K562 (cell line): ENCODE results near the gene STAU1. TPM values are rescaled to one million over a fixed set of nuclear protein-coding genes. Genes with fewer than 3 reads are reported as not detected.
A peak's percentile ranks its signal among the peaks of the same experiment; 100 is the strongest.

Experiments used
- ATAC-seq: fragments of 200-7000 bp; cut with Tn5 transposase; 3 replicates; pipeline ENCODE4 v1.9.1; 2020; ENCODE audit warnings: moderate library complexity
- BruUV-seq: library from RNA; stranded (reverse); fragments of 400-500 nt; replicated peaks from 2 replicates; lab custom pipeline; 2021; lab: Mats Ljungman, UMichigan
- CTCF ChIA-PET: fragments of 300-600 bp; formaldehyde crosslinking; extraction: SDS; loops from one replicate; lab custom pipeline; 2021; ENCODE audit warnings: low intra/inter-chr PET ratio; lab: Yijun Ruan, JAX
- POLR2A ChIA-PET: fragments of 300-600, 350-650 bp; sonication (Branson Sonifier 250); formaldehyde crosslinking; extraction: SDS; loops from one replicate; lab custom pipeline; 2021; ENCODE audit warnings: antibody characterized with exemption, inconsistent platforms; lab: Yijun Ruan, JAX
- DNase-seq, 4 experiments: peaks; one replicate each; pipeline versions ENCODE4 v3.0.0 to v3.0.0-alpha.2; 2011 to 2018; ENCODE audit warnings: low spot score in 3 of 4, mixed read lengths in 3 of 4; ENCODE audit errors: extremely low read depth in 1 of 4
- FAIRE-seq: peaks from 2 replicates; lab custom pipeline; 2011; peaks lifted over from hg19 to GRCh38; lab: Jason Lieb, UNC
- H2AFZ ChIP-seq: 2 replicates; pipeline ENCODE4 v1.6.0; 2011; ENCODE audit warnings: low read depth, low read length, control low read depth, inconsistent platforms
- H3K27ac ChIP-seq: fragments of 200-600 bp; 3 replicates; pipeline ENCODE4 v1.8.0; 2011; ENCODE audit warnings: low read depth, mild to moderate bottlenecking, control low read depth, inconsistent platforms, low read length, moderate library complexity, mixed read lengths; ENCODE audit errors: extremely low read depth
- H3K27me3 ChIP-seq, 2 experiments: fragments of 300-600 bp in 1 of 2; 2 replicates in 1 of 2; 3 replicates in 1 of 2; pipeline versions ENCODE4 v1.6.0 to v1.8.0; 2011; ENCODE audit warnings: inconsistent platforms in 2 of 2, low read length in 2 of 2, mild to moderate bottlenecking in 1 of 2, mixed read lengths in 1 of 2, moderate library complexity in 1 of 2; ENCODE audit not compliant: control insufficient read depth in 2 of 2, insufficient read depth in 2 of 2
- H3K36me3 ChIP-seq: fragments of 300-600 bp; 3 replicates; pipeline ENCODE4 v1.8.0; 2011; ENCODE audit warnings: mild to moderate bottlenecking, low read length, inconsistent platforms; ENCODE audit not compliant: control insufficient read depth, insufficient read depth
- H3K4me1 ChIP-seq, 2 experiments: fragments of 200-600 bp in 1 of 2; replicated peaks in 1 of 2; 2 replicates in 1 of 2; 3 replicates in 1 of 2; pipeline versions ENCODE4 v1.5.1 to v1.8.0; 2011; ENCODE audit warnings: inconsistent platforms in 2 of 2, low read length in 2 of 2, mild to moderate bottlenecking in 1 of 2, mixed read lengths in 1 of 2, moderate library complexity in 1 of 2; ENCODE audit not compliant: control insufficient read depth in 2 of 2, insufficient read depth in 2 of 2
- H3K4me2 ChIP-seq: 2 replicates; pipeline ENCODE4 v1.6.1; 2011; ENCODE audit warnings: low read length, control low read depth, inconsistent platforms, mixed read lengths; ENCODE audit not compliant: insufficient read depth
- H3K4me3 ChIP-seq: fragments of 200-600 bp; sonication (generic), shearing (Covaris generic); 2 replicates; pipeline ENCODE4 v1.5.1; 2016; ENCODE audit warnings: control low read depth, inconsistent platforms
- H3K79me2 ChIP-seq: fragments of 200-600 bp; 3 replicates; pipeline ENCODE4 v1.8.0; 2011; ENCODE audit warnings: low read length, inconsistent platforms; ENCODE audit not compliant: control insufficient read depth, insufficient read depth
- H3K9ac ChIP-seq, 2 experiments: 2 replicates each; pipeline versions ENCODE4 v1.6.0 to v1.6.1; 2011; ENCODE audit warnings: low read depth in 2 of 2, low read length in 2 of 2, control low read depth in 1 of 2, inconsistent platforms in 1 of 2, mild to moderate bottlenecking in 1 of 2, mixed read lengths in 1 of 2; ENCODE audit not compliant: insufficient read depth in 1 of 2
- H3K9me1 ChIP-seq: one replicate; pipeline ENCODE4 v1.6.0; 2011; ENCODE audit warnings: inconsistent platforms, mild to moderate bottlenecking, low read length, moderate library complexity; ENCODE audit not compliant: control insufficient read depth, insufficient read depth
- H3K9me3 ChIP-seq: replicated peaks from 2 replicates; pipeline ENCODE4 v1.5.1; 2011; ENCODE audit warnings: low read depth, low read length, inconsistent platforms; ENCODE audit not compliant: control insufficient read depth, insufficient read depth
- H4K20me1 ChIP-seq: replicated peaks from 2 replicates; pipeline ENCODE4 v1.6.1; 2011; ENCODE audit warnings: low read length, inconsistent platforms, mixed read lengths; ENCODE audit not compliant: control insufficient read depth, insufficient read depth
- COPS2 ChIP-seq: fragments of 450-650 bp; conservative IDR thresholded peaks from 2 replicates; pipeline ENCODE4 v1.6.1; 2016; ENCODE audit warnings: mild to moderate bottlenecking, moderate library complexity
- MCM7 ChIP-seq, 2 experiments: fragments of 450-650 bp; IDR thresholded peaks; 2 replicates each; pipeline ENCODE4 v1.6.1; 2016 to 2018
- NFIC ChIP-seq: fragments of 450-650 bp; IDR thresholded peaks from 2 replicates; pipeline ENCODE4 v1.6.1; 2017; ENCODE audit warnings: mild to moderate bottlenecking, inconsistent platforms
- SIN3A ChIP-seq, 2 experiments: fragments of 150-350 bp in 1 of 2; IDR thresholded peaks; 2 replicates each; pipeline ENCODE4 v1.6.1; 2011 to 2016; ENCODE audit warnings: borderline replicate concordance in 2 of 2, low read depth in 2 of 2, low read length in 2 of 2, mild to moderate bottlenecking in 2 of 2, moderate library complexity in 2 of 2; ENCODE audit not compliant: control insufficient read depth in 1 of 2
- TBL1XR1 ChIP-seq, 2 experiments: IDR thresholded peaks; 2 replicates each; pipeline ENCODE4 v1.6.1; 2012; ENCODE audit warnings: improper control_type of control experiment in 2 of 2, low read length in 2 of 2, mild to moderate bottlenecking in 1 of 2
- WHSC1 ChIP-seq: IDR thresholded peaks from one replicate; pipeline ENCODE4 v1.6.1; 2012; ENCODE audit warnings: low read length, control low read depth, inconsistent platforms
- ZKSCAN8 ChIP-seq: fragments of 200-800 bp; sonication (Bioruptor generic); IDR thresholded peaks from 2 replicates; pipeline ENCODE4 v1.6.1; 2016; ENCODE audit warnings: missing genetic modification characterization, missing compliant biosample characterization
- ZNF41 ChIP-seq: fragments of 250-450 bp; sonication (Bioruptor Pico); conservative IDR thresholded peaks from 2 replicates; pipeline ENCODE4 v1.4.0; 2020; ENCODE audit warnings: mild to moderate bottlenecking
- ZNF696 ChIP-seq: fragments of 250-450 bp; sonication (Bioruptor Pico); conservative IDR thresholded peaks from 2 replicates; pipeline ENCODE4 v1.4.0; 2020; ENCODE audit warnings: mild to moderate bottlenecking, moderate library complexity
- WGBS: fragments of 100-300 bp; shearing (Covaris generic); methylation state at CpG from one replicate; pipeline ENCODE4 v1.1.6; 2016; ENCODE audit warnings: low coverage, mixed read lengths; ENCODE audit not compliant: insufficient coverage; ENCODE audit errors: missing lambda C conversion rate; 5-methylcytosine and 5-hydroxymethylcytosine counted together
- in situ Hi-C: fragments of 300-500 bp; cut with MboI; formaldehyde crosslinking; loops from 4 replicates; pipeline ENCODE4 v1.15.0; 2018; ENCODE audit warnings: inconsistent platforms, mixed read lengths
- intact Hi-C: fragments of 100-400 bp; cut with micrococcal nuclease; formaldehyde crosslinking; loops from 2 replicates; pipeline ENCODE4 v1.14.2; 2022
- polyA plus RNA-seq, 8 experiments: library from polyadenylated mRNA; depleted of rRNA in 4 of 8; stranded (reverse) in 5 of 8; unstranded in 3 of 8; fragments of >200 nt; fragmentation: Nextera tagmentation in 2 of 8; fragmentation: Illumina TruSeq in 1 of 8; extraction: Ambion mirVana in 2 of 8; extraction: Trizol in 1 of 8; gene quantifications; 2 replicates each; pipeline versions ENCODE4 v1.2.1 to v1.2.3, GENCODE V29; 2011 to 2014; ENCODE audit warnings: inconsistent platforms in 1 of 8, missing spikeins in 1 of 8
- total RNA-seq, 7 experiments: library from RNA; depleted of rRNA in 6 of 7; stranded (reverse); fragments of >200 nt in 6 of 7; fragmentation: Illumina TruSeq in 2 of 7; extraction: Trizol in 2 of 7; gene quantifications; 2 replicates each; pipeline versions ENCODE4 v1.2.1 to v1.2.3, GENCODE V29; 2011 to 2021; ENCODE audit warnings: low replicate concordance in 1 of 7
- TF ChIP-seq, protein P1 (sequence below): fragments of 450-650 bp; formaldehyde crosslinking; IDR thresholded peaks from 2 replicates; pipeline ENCODE4 v1.4.0; 2020; ENCODE audit warnings: mild to moderate bottlenecking, mixed read lengths
- TF ChIP-seq, protein P2 (sequence below): fragments of 150-350 bp; conservative IDR thresholded peaks from 2 replicates; pipeline ENCODE4 v1.6.1; 2014; ENCODE audit warnings: low read length

Gene STAU1
- total and polyA plus RNA-seq, 9 of the 15 experiments (the other 6 are each of a cell fraction or from before 2014, with no cell fraction given) = 18.0 to 106 (median 50.6) TPM

DNA sequence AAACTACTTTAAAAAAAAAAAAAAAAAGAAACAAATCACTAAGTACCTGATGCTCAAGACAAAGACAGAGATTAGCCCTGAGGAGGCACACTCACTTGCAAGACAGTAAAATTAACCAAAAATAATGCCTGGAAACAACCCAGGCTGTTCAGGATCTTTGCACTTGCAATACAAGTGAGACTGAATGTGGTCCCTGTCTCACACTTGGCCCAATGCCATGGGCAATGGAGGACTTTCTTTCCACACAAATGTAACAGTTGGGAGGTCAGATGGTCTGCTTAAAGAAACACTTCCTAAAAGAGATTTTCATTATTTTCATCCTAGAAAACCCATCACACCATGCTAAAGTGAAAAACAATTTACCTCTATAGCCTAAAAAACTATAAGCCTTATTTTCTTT lies 16.2 kb downstream of the STAU1 start:
- no TSS peak for BruUV-seq
- peaks cover 82% of the 10 kb centered on the region for H3K79me2 ChIP-seq
- H3K27me3 ChIP-seq = no peaks in the 10 kb centered on the region
- H2AFZ ChIP-seq = no peak overlapping the region
- no peak overlapping the region for H3K4me3 ChIP-seq
- H3K27ac ChIP-seq = no peak overlapping the region
- H3K9ac ChIP-seq = no peak overlapping the region
- no peaks in the 10 kb centered on the region for H3K4me1 ChIP-seq
- peaks cover 46% of the 10 kb centered on the region for H3K36me3 ChIP-seq
- no peak overlapping the region for H3K4me2 ChIP-seq
- peak in 1 of 4 experiments; percentile 20 for DNase-seq
- POLR2A ChIA-PET = no interaction called here
- in situ Hi-C loops (no loop called here), intact Hi-C loops (no loop called here)
- 0 out of 2 replicates have a peak, but pooled peaks cover 3% of the 10 kb centered on the region for H4K20me1 ChIP-seq
- no peak for ATAC-seq
- H3K9me1 ChIP-seq = no peaks in the 10 kb centered on the region
- FAIRE-seq = no peak
- CTCF ChIA-PET = no interaction called here
- TF ChIP-seq ZNF41 (CRISPR knock-in tag) (no peak), NFIC (peak; percentile 74)
- TF ChIP-seq, all 486 proteins: peak for 1
- no peaks in the 10 kb centered on the region for H3K9me3 ChIP-seq

DNA sequence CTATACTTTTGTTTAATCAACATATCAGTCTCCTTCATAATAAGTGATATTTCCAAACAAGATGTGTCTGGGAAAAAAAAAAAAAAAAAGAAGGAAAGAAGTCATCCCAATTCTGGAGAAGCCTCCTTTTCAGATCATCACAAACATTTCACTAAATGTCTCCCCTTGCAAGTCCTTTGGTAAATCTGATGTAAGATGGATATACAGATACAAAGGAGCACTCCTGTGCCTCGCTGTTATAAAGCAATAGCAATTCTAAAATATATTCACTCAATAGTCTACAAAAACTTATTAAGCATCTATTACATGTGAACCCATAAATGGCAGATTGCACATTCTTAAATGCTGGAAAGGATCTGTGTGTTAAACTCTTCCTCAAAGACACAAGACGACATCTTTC lies 17.4 kb downstream of the STAU1 start:
- no peak overlapping the region for H2AFZ ChIP-seq
- H3K9me1 ChIP-seq = no peaks in the 10 kb centered on the region
- in situ Hi-C loops = no loop called here
- H3K36me3 ChIP-seq = peaks cover 52% of the 10 kb centered on the region
- POLR2A ChIA-PET = interaction anchor here (0.7 kb wide), 1 partner anchor 15 kb away, joined by 3 read pairs; no protein-coding TSS in a partner anchor
- H3K4me2 ChIP-seq = no peak overlapping the region
- no TSS peak for BruUV-seq
- no peaks in the 10 kb centered on the region for H3K27me3 ChIP-seq
- FAIRE-seq = no peak
- no peak overlapping the region for H3K27ac ChIP-seq
- no peak overlapping the region for H3K4me3 ChIP-seq
- no peak for DNase-seq
- no peak overlapping the region for H3K9ac ChIP-seq
- no peaks in the 10 kb centered on the region for H3K9me3 ChIP-seq
- no peaks in the 10 kb centered on the region for H3K4me1 ChIP-seq
- peaks cover 82% of the 10 kb centered on the region for H3K79me2 ChIP-seq
- intact Hi-C loops = no loop called here
- WGBS = 90% methylated on average over 2 of the region's 2 CpGs
- CTCF ChIA-PET = no interaction called here
- H4K20me1 ChIP-seq = 0 out of 2 replicates have a peak, but pooled peaks cover 3% of the 10 kb centered on the region
- no peak for ATAC-seq
- TF ChIP-seq, protein P1, sequence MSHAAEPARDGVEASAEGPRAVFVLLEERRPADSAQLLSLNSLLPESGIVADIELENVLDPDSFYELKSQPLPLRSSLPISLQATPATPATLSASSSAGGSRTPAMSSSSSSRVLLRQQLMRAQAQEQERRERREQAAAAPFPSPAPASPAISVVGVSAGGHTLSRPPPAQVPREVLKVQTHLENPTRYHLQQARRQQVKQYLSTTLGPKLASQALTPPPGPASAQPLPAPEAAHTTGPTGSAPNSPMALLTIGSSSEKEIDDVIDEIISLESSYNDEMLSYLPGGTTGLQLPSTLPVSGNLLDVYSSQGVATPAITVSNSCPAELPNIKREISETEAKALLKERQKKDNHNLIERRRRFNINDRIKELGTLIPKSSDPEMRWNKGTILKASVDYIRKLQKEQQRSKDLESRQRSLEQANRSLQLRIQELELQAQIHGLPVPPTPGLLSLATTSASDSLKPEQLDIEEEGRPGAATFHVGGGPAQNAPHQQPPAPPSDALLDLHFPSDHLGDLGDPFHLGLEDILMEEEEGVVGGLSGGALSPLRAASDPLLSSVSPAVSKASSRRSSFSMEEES (CRISPR knock-in tag) = no peak
- no peak for TF ChIP-seq SIN3A (IDR thresholded peaks at IDR 0.05; ENCODE audit: borderline replicate concordance in 2 of 2, control insufficient read depth in 1 of 2, low read depth in 2 of 2, low read length in 2 of 2)
- TF ChIP-seq TBL1XR1 (IDR thresholded peaks at IDR 0.05; ENCODE audit: low read length in 2 of 2) = no peak
- no peak for TF ChIP-seq COPS2
- TF ChIP-seq WHSC1 = no peak
- TF ChIP-seq, protein P2, sequence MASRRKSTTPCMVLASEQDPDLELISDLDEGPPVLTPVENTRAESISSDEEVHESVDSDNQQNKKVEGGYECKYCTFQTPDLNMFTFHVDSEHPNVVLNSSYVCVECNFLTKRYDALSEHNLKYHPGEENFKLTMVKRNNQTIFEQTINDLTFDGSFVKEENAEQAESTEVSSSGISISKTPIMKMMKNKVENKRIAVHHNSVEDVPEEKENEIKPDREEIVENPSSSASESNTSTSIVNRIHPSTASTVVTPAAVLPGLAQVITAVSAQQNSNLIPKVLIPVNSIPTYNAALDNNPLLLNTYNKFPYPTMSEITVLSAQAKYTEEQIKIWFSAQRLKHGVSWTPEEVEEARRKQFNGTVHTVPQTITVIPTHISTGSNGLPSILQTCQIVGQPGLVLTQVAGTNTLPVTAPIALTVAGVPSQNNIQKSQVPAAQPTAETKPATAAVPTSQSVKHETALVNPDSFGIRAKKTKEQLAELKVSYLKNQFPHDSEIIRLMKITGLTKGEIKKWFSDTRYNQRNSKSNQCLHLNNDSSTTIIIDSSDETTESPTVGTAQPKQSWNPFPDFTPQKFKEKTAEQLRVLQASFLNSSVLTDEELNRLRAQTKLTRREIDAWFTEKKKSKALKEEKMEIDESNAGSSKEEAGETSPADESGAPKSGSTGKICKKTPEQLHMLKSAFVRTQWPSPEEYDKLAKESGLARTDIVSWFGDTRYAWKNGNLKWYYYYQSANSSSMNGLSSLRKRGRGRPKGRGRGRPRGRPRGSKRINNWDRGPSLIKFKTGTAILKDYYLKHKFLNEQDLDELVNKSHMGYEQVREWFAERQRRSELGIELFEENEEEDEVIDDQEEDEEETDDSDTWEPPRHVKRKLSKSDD = no peak
- TF ChIP-seq ZKSCAN8 = no peak
- TF ChIP-seq ZNF696 (CRISPR knock-in tag) = no peak
- no peak for TF ChIP-seq MCM7 (IDR thresholded peaks at IDR 0.05)
